ENCODE measurements around the gene ALPK1.

GRCh38 chr4:112377594-112378242 lies 80.5 kb downstream of the ALPK1 start:
- TF ChIP-seq CTCF (conservative IDR thresholded peaks at IDR 0.05; ENCODE audit: low read length) (no peak), EZH2phosphoT487 (IDR thresholded peaks at IDR 0.05; ENCODE audit: borderline replicate concordance, low read depth, low read length) (no peak)
